Bone marrow (tissue), 2 donors: ENCODE results near the gene RETN.

Source experiments
- DNase-seq, 2 donors: peaks; one replicate each; lab custom pipeline; 2025; lab: John Stamatoyannopoulos, UW

RETN gene

GRCh38 chr19:7657131-7657751 is 11.6 kb upstream of the RETN start:
- peak in 1 of 2 donors; percentile 56 for DNase-seq

GRCh38 chr19:7658219-7658686 is 10.6 kb upstream of the RETN start:
- no peak for DNase-seq

GRCh38 chr19:7661744-7662538 is 6.9 kb upstream of the RETN start:
- DNase-seq: no peak

GRCh38 chr19:7662657-7663056 is 6.2 kb upstream of the RETN start:
- no peak for DNase-seq

GRCh38 chr19:7663706-7664105 is 5.1 kb upstream of the RETN start:
- DNase-seq: no peak

GRCh38 chr19:7665076-7665475 is 3.8 kb upstream of the RETN start:
- no peak for DNase-seq

DNA sequence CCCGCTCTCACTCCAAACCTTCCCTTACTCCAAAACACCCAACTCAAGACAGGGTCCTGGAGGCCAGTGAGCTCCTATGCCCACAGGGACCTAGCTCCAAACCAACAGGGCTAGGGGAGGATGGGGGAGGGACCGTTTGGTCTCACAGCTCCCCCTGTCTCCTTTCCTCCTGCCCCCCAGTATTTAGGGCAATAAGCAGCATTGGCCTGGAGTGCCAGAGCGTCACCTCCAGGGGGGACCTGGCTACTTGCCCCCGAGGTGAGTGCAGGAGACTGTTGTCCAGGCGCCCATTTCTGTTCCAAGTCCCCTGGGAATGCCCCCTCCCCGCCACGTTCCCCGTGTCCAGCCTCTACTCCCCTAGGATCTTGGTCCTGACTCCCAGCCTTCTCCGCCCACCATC is 792 bp downstream of the RETN start:
- no peak for DNase-seq

DNA sequence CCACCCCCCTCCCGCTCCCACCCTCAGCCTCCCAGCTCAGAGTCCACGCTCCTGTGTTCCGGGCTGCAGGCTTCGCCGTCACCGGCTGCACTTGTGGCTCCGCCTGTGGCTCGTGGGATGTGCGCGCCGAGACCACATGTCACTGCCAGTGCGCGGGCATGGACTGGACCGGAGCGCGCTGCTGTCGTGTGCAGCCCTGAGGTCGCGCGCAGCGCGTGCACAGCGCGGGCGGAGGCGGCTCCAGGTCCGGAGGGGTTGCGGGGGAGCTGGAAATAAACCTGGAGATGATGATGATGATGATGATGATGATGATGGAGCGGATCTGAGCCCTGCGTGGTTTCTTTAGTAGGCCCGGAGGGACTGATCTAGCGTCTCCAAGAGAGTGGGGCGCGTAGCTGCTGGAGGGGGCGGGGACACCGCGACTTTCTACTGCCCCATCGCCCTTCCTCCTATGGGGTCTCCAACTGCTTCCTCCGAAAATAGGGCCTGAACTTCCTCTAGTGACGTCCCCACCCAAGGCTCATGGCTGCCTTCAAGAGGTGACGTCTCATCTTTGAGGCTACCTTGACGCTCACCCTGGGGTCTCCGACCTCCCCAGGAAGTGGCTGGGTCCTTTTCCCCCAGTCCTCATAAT is 1.4 kb downstream of the RETN start:
- DNase-seq: peak in 1 of 2 donors; percentile 13

- DNase-seq: no peak
These were observed 1.9 kb downstream of the RETN start for GRCh38 chr19:7670790-7671189.

DNA sequence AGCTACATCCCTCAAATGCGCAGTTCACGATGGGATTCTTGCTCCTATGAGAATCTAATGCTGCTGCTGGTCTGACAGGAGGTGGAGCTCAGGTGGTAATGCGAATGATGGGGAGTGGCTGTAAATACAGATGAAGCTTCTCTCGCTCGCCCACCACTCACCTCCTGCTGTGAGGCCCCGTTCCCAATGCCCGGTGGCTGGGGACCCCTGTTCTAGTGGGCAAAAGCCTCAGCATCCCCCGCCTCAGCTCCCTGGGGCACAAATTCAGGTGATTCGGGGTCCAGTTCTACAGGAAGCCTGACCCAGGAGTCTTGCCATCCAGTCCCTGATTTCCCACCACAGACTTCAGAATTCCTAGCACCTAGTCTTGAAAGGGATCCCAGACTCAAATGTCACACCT is 3.7 kb downstream of the RETN start:
- DNase-seq: no peak

GRCh38 chr19:7674010-7675005 is 5.5 kb downstream of the RETN start:
- DNase-seq: peak in 1 of 2 donors; percentile 64

DNA sequence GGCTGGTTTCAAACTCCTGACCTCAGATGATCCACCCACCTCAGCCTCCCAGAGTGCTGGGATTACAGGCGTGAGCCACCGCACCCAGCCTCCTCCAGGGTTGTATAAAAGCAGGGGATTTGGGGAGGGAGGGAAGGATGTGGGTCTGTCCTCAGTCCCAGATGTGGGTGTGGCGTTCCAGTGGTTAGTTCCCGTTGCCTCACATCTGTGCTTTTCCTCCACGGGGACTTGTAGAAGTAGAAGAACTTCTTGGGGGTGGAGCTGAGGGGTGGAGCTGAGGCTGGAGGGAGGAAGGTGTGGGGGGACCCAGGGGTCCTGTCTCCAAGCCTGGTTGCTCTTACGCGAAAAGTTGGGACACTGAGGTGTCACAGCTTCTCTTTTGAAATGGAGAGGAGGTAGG is 7.5 kb downstream of the RETN start:
- no peak for DNase-seq

DNA sequence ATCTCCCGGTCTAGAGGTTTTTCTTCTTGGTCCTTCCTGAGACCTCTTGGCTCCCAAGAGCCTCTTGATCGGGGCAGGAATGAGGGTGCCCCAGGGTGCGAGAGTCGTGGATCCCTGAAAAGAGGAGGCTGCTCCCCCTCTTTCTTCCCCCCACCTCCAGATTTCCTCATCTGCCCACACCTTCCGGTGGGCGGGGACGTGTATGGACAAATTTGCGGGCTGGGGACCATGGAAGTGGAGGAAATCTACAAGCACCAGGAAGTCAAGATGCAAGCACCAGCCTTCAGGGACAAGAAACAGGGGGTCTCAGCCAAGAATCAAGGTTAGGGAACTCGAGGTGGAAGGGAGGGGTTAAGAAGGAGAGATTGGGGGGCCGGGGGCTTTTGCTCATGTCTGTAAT is 8.0 kb downstream of the RETN start, which contains the start of gene MCEMP1:
TSS of gene MCEMP1 (plus strand) at position 237 of the 400 bp plus-strand sequence. CDS start at position 268, 31 bp downstream.
- DNase-seq: peak in 1 of 2 donors; percentile 25

DNA sequence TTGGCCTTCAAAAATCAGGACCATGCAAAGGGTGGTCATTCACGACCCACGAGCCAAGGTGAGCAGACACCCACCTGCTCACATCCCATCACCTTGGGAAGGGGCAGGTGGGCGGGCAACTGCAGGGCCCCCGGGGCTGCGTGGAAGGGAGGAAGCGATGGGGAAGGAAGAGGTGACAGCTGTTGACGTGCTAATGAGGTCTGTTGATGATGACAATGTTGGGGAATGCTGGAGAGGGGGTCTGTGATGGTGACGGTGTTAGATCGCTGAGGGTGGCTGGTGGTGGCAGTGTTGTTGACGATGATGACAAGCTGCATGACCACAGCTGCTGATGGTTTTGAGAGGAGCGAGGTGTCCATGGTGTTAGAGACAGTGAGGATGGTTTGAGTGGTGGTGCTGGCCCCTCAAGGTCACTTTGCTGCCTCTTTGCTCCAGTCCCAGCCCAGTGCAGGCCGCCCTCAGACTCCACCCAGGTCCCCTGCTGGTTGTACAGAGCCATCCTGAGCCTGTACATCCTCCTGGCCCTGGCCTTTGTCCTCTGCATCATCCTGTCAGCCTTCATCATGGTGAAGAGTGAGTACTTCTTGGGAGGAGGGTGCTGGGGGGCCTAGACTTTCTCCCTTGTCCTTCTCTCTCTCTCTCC is 8.9 kb downstream of the RETN start:
- no peak for DNase-seq

- DNase-seq: peak in 1 of 2 donors; percentile 22
These were observed 10.3 kb downstream of the RETN start for GRCh38 chr19:7678971-7679751.

- no peak for DNase-seq
These were observed 11.1 kb downstream of the RETN start for GRCh38 chr19:7679771-7680605.

- peak; percentile 50 to 76 for DNase-seq
These were observed 11.9 kb downstream of the RETN start, which contains the start of gene TRAPPC5 for GRCh38 chr19:7680606-7681339. TRAPPC5 (plus strand) TSS chr19:7680833; CDS start chr19:7682254, 1,421 bp downstream.
